ENCODE data around the gene ST3GAL3.

Gene ST3GAL3

GRCh38 chr1:43934101-43934985 is 227.0 kb downstream of the ST3GAL3 start (continued):
- no peak for TF ChIP-seq ATF2 (tag by site-specific recombination; IDR thresholded peaks at IDR 0.05; ENCODE audit: low read depth)
- no peak for TF ChIP-seq ZNF626 (tag by site-specific recombination; IDR thresholded peaks at IDR 0.05)
- no peak for TF ChIP-seq ZNF211 (tag by site-specific recombination; IDR thresholded peaks at IDR 0.05; ENCODE audit: low read depth)
- no peak for TF ChIP-seq REST (tag by site-specific recombination; IDR thresholded peaks at IDR 0.05)
- TF ChIP-seq ZFHX2 (tag by site-specific recombination; conservative IDR thresholded peaks at IDR 0.05) = no peak
- no peak for TF ChIP-seq ZIC2 (tag by site-specific recombination; IDR thresholded peaks at IDR 0.05)
- no peak for TF ChIP-seq ZBTB49 (tag by site-specific recombination; IDR thresholded peaks at IDR 0.05; ENCODE audit: low read depth)
- peak; percentile 61; the same call in 1 of the 2 replicates for TF ChIP-seq ZBTB17 (tag by site-specific recombination; IDR thresholded peaks at IDR 0.05)
- TF ChIP-seq PRDM1 (tag by site-specific recombination; IDR thresholded peaks at IDR 0.05) = no peak
- 0 out of 2 replicates have a peak, but pooled peaks have one; percentile 22 for TF ChIP-seq ZFP37 (tag by site-specific recombination; IDR thresholded peaks at IDR 0.05)
- no peak for TF ChIP-seq ZNF514 (tag by site-specific recombination; IDR thresholded peaks at IDR 0.05)
- peak; percentile 96 for TF ChIP-seq ZNF394 (tag by site-specific recombination; IDR thresholded peaks at IDR 0.05; ENCODE audit: borderline replicate concordance)

DNA sequence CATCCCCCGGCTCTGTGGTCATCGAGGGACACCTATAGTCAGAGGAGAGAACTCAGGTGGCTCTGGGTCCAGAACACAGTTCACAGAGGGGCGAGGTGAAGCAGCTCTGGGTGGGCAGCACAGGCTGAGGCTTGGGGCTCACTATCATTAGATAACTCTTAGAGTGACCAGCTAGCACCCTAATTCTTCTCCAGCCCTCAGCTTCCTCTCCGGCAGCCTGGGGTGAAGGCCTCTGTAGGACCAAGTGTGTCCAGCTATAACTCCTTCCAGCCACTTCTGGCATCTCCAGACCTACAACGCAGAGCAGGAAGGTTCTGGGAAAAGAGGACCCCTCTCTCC is 227.6 kb downstream of the ST3GAL3 start:
- ChIA-PET CTCF (interaction anchor here (0.6 to 12.4 kb wide), 90 partner anchors 9 to 718 kb away, joined by 3 to 555 read pairs (median 4); partner anchors contain the start of genes DPH2, IPO13, KDM4A and SLC6A9), POLR2A (interaction anchor here (1.0 to 1.5 kb wide), 6 partner anchors 11 to 284 kb away, joined by 4 to 17 read pairs (median 6); partner anchors contain the start of genes IPO13 and KDM4A)
- TF ChIP-seq ZNF280C (tag by site-specific recombination; IDR thresholded peaks at IDR 0.05) = no peak
- no peak for TF ChIP-seq ZNF169 (tag by site-specific recombination; IDR thresholded peaks at IDR 0.05)
- no peak for TF ChIP-seq ZNF521 (tag by site-specific recombination; IDR thresholded peaks at IDR 0.05)
- TF ChIP-seq ZNF16 (tag by site-specific recombination; IDR thresholded peaks at IDR 0.05; ENCODE audit: low read depth) = no peak
- no peak for TF ChIP-seq ZNF19 (tag by site-specific recombination; IDR thresholded peaks at IDR 0.05; ENCODE audit: low read depth)
- TF ChIP-seq ZNF623 (tag by site-specific recombination; IDR thresholded peaks at IDR 0.05) = no peak
- TF ChIP-seq ZNF223 (tag by site-specific recombination; IDR thresholded peaks at IDR 0.05) = no peak
- no peak for TF ChIP-seq ZNF140 (tag by site-specific recombination; IDR thresholded peaks at IDR 0.05)
- Histone ChIP-seq H3K36me3 (ENCODE audit: control insufficient read depth in 2 of 2, insufficient read depth in 1 of 2, low read length in 2 of 2) (peaks cover 0 to 9% of the 10 kb centered on the region in 2 experiments; a peak in 1 of 3 replicates), H3K27ac (ENCODE audit: extremely low read depth, low read depth, low read length) (no peak overlapping the region), H3K9me3 (ENCODE audit: control insufficient read depth, insufficient read depth, low read depth, low read length) (no peaks in the 10 kb centered on the region), H3K4me1 (ENCODE audit: control insufficient read depth, insufficient read depth, low read length) (peaks cover 3% of the 10 kb centered on the region; the same call in 1 of the 2 replicates), H3K4me3 (ENCODE audit: low read depth, low read length) (no peak overlapping the region)
